BLaER1 treated with 17β-estradiol and CSF1 and Interleukin-3, amounts not matched to agents 10 nM and 100 nM (cell line): ENCODE measurements around the gene COX8A.
A peak's percentile ranks its signal among the peaks of the same experiment; 100 is the strongest.

Experiments used
- H3K27ac ChIP-seq, 11 experiments: shearing (Covaris generic); formaldehyde crosslinking; 2 replicates each; pipeline ENCODE4 v1.8.1; 2022
- H3K27me3 ChIP-seq, 11 experiments: shearing (Covaris generic); formaldehyde crosslinking; 2 replicates each; pipeline ENCODE4 v1.8.1; 2022
- H3K36me3 ChIP-seq, 11 experiments: shearing (Covaris generic); formaldehyde crosslinking; 2 replicates each; pipeline ENCODE4 v1.8.1; 2022
- H3K4me1 ChIP-seq, 10 experiments: shearing (Covaris generic); formaldehyde crosslinking; 2 replicates each; pipeline ENCODE4 v1.8.1; 2022
- H3K4me2 ChIP-seq, 11 experiments: shearing (Covaris generic); formaldehyde crosslinking; 2 replicates each; pipeline ENCODE4 v1.8.1; 2022
- H3K4me3 ChIP-seq, 10 experiments: shearing (Covaris generic); formaldehyde crosslinking; 2 replicates each; pipeline ENCODE4 v1.8.1; 2022
- H3K9ac ChIP-seq, 11 experiments: shearing (Covaris generic); formaldehyde crosslinking; 2 replicates each; pipeline ENCODE4 v1.8.1; 2022
- H3K9me3 ChIP-seq, 11 experiments: shearing (Covaris generic); formaldehyde crosslinking; replicated peaks in 1 of 11; 2 replicates each; pipeline ENCODE4 v1.8.1; 2022
- H4K20me1 ChIP-seq, 11 experiments: shearing (Covaris generic); formaldehyde crosslinking; 2 replicates each; pipeline ENCODE4 v1.8.1; 2022
- Cebpa-rat ChIP-seq, 11 experiments: shearing (Covaris generic); IDR thresholded peaks; 2 replicates each; pipeline ENCODE4 v1.8.1; 2022

COX8A gene, protein sequence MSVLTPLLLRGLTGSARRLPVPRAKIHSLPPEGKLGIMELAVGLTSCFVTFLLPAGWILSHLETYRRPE

DNA sequence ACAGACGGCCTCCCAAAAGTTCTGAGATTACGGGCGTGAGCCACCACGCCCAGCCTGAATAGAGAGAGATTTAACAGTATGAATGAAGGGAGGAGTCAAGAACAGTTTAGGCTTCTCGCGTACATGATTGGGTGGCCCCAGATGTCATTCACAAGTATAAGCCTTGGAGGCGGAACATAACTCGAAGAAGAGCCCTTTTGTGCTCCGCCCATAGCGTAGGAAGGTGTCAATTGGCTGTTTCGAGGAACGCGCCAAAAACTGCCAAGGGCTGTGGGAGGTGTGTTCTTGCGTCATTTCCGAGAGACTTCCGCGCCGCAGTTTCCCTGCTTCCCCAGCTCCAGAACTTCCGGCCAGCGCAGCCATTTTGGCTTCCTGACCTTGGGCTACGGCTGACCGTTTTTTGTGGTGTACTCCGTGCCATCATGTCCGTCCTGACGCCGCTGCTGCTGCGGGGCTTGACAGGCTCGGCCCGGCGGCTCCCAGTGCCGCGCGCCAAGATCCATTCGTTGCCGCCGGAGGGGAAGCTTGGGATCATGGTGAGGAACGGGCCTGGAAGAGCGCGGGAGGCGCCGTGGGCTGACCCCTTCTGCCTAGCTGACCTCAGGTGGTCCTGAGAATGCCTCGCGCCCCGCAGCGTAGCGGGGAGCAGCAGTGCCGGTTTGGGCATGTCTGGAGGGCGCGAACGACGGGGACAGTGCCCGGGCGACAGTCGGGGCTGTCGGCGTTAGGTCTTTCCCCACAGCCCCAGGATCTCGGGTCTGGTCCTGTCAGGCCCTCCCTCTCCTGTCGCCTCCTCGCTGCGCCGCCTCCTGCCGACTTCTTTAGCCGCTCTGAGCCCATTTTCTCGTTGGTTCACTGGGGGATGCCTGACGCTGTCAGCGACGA is at the start of gene COX8A:
Gene COX8A (plus strand): TSS at position 362 of the 885 bp plus-strand sequence. CDS start 61 bp downstream, at position 423.
- Histone ChIP-seq H3K27me3 (no peaks in the 10 kb centered on the region), H3K4me1 (peaks cover 21 to 58% (median 38%) of the 10 kb centered on the region in 10 experiments), H3K27ac (peak within 1 kb of the TSS; percentile 89 to 99 (median 96)), H3K9me3 (0 out of 22 replicates have a peak, but pooled peaks cover 0 to 8% (median 0%) of the 10 kb centered on the region in 11 experiments), H3K36me3 (peaks cover 13 to 40% (median 29%) of the 10 kb centered on the region in 11 experiments; a peak in 21 of 22 replicates), H4K20me1 (peaks cover 11 to 45% (median 38%) of the 10 kb centered on the region in 11 experiments; a peak in 21 of 22 replicates), H3K4me3 (peak within 1 kb of the TSS; percentile 82 to 97 (median 94)), H3K9ac (peak within 1 kb of the TSS; percentile 92 to 99 (median 97)), H3K4me2 (peak within 1 kb of the TSS; percentile 84 to 98 (median 93))
- TF ChIP-seq Cebpa-rat (IDR thresholded peaks at IDR 0.05) = peak in 6 of 11 experiments; percentile 47 to 88 (median 62); a peak in 12 of 22 replicates

DNA sequence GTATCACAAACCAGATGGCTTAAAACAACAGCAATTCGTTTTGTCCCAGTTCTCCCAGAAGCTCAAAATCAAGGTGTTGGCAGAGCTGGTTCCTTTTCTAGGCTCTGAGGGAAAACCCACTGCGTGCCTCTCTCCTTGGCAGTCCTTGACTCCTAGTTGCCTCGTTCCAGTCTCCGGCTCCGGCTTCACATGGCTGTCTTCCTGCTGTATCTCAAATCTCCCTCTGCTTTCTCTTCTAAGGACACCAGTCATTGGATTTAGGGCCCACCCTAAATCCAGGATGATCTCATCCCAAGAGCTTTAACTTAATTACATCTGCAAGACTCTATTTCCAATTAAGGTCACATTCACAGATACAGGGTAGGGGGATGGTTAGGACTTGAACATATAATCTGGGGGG is 44.8 kb upstream of the COX8A start:
- no peaks in the 10 kb centered on the region for H3K9me3 ChIP-seq
- H3K4me2 ChIP-seq = no peak overlapping the region
- H3K27ac ChIP-seq = no peak overlapping the region
- no peaks in the 10 kb centered on the region for H3K36me3 ChIP-seq
- H3K27me3 ChIP-seq = no peaks in the 10 kb centered on the region
- H4K20me1 ChIP-seq = no peaks in the 10 kb centered on the region
- no peak overlapping the region for H3K9ac ChIP-seq
- no peak for TF ChIP-seq Cebpa-rat (IDR thresholded peaks at IDR 0.05)
- H3K4me1 ChIP-seq = peaks cover 0 to 25% (median 18%) of the 10 kb centered on the region in 10 experiments; a peak in 16 of 20 replicates
- no peak overlapping the region for H3K4me3 ChIP-seq

DNA sequence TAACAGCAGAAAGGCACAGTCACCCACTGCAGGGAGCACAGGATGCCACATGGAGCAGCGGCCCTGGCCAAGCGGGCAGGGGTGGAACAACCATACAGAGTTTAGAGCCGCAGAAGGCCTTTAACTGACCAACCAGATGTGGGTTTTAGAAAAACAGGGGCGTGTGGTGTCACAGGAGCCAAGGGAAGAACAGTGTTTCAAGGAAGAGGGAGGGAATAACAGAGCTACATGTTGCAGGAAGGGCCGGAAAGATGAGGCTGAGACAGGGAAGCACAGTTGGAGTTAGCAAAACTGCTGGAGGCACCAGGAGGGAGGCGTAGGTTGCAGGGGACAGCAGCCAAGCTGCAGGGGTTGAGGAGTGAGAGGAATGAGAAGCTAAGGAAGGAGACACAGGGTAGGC is 43.4 kb upstream of the COX8A start:
- Histone ChIP-seq H3K4me2 (peak overlapping the region in 9 of 11 experiments; percentile 12 to 63 (median 50); a peak in 15 of 22 replicates), H3K9ac (peak overlapping the region in 5 of 11 experiments; percentile 4 to 54 (median 26); a peak in 6 of 22 replicates)

DNA sequence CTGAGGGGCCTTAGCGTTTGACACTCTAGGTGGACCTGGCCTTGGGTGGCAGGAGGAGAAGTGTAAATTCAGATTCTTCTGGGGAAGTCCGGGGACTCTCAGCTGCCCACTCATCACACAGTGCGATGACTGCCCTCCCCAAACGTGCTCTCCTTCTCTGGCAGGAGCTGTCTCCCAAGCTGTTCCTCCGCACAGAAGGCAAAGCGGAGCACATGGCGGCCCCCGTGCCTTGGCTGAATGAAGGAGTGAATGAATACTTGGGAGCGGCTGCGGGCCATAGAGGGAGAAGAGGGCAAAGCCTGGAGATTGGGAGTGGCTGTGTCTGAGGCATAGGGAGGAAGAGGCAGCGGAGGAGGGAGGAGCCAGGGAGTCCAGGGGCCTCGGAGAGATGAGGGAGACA is 42.5 kb upstream of the COX8A start:
- peak overlapping the region in 6 of 11 experiments; percentile 23 to 54 (median 44); a peak in 7 of 22 replicates for H3K27ac ChIP-seq
- H4K20me1 ChIP-seq = no peaks in the 10 kb centered on the region
- H3K27me3 ChIP-seq = no peaks in the 10 kb centered on the region
- no peaks in the 10 kb centered on the region for H3K36me3 ChIP-seq
- H3K4me3 ChIP-seq = no peak overlapping the region
- no peak for TF ChIP-seq Cebpa-rat (IDR thresholded peaks at IDR 0.05)
- H3K9ac ChIP-seq = 0 out of 22 replicates have a peak overlapping the region, but pooled peaks of 1 of the 11 experiments have one; percentile 16
- H3K4me2 ChIP-seq = peak overlapping the region in 8 of 11 experiments; percentile 18 to 63 (median 52); a peak in 10 of 22 replicates
- H3K9me3 ChIP-seq = no peaks in the 10 kb centered on the region
- H3K4me1 ChIP-seq = peaks cover 0 to 26% (median 18%) of the 10 kb centered on the region in 10 experiments; a peak in 16 of 20 replicates

More for the DNA sequence above, 43.4 kb upstream of the COX8A start:
- Histone ChIP-seq H3K4me1 (peaks cover 0 to 26% (median 18%) of the 10 kb centered on the region in 10 experiments; a peak in 16 of 20 replicates), H3K36me3 (no peaks in the 10 kb centered on the region), H3K27ac (peak overlapping the region in 7 of 11 experiments; percentile 20 to 54 (median 40); a peak in 11 of 22 replicates), H3K4me3 (no peak overlapping the region), H3K9me3 (no peaks in the 10 kb centered on the region), H4K20me1 (no peaks in the 10 kb centered on the region), H3K27me3 (no peaks in the 10 kb centered on the region)
- no peak for TF ChIP-seq Cebpa-rat (IDR thresholded peaks at IDR 0.05)

DNA sequence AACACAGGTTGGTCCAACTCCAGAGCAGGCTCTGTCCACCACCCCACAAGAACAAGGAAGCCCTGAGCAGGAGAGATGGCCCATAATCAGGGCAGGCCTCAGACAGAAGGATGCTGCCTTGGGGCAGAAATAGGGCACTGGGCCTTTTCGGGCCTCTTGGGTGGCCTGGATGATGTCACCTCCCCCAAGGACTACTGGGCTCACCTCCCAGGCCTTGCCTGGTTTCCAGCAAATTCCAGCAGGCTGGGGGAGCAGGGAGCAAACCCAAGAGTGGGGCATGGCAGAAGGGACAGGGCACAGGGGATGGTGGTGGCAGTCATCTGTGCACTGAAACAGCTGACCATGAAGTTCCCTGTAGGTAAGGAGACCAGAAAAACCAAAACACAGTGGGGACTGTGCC is 41.0 kb upstream of the COX8A start:
- H3K27me3 ChIP-seq = no peaks in the 10 kb centered on the region
- TF ChIP-seq Cebpa-rat (IDR thresholded peaks at IDR 0.05) = no peak
- no peaks in the 10 kb centered on the region for H3K36me3 ChIP-seq
- no peak overlapping the region for H3K4me3 ChIP-seq
- H3K9me3 ChIP-seq = no peaks in the 10 kb centered on the region
- H3K4me1 ChIP-seq = peaks cover 0 to 35% (median 28%) of the 10 kb centered on the region in 10 experiments; a peak in 18 of 20 replicates
- H4K20me1 ChIP-seq = no peaks in the 10 kb centered on the region
- no peak overlapping the region for H3K9ac ChIP-seq
- no peak overlapping the region for H3K4me2 ChIP-seq
- H3K27ac ChIP-seq = no peak overlapping the region

DNA sequence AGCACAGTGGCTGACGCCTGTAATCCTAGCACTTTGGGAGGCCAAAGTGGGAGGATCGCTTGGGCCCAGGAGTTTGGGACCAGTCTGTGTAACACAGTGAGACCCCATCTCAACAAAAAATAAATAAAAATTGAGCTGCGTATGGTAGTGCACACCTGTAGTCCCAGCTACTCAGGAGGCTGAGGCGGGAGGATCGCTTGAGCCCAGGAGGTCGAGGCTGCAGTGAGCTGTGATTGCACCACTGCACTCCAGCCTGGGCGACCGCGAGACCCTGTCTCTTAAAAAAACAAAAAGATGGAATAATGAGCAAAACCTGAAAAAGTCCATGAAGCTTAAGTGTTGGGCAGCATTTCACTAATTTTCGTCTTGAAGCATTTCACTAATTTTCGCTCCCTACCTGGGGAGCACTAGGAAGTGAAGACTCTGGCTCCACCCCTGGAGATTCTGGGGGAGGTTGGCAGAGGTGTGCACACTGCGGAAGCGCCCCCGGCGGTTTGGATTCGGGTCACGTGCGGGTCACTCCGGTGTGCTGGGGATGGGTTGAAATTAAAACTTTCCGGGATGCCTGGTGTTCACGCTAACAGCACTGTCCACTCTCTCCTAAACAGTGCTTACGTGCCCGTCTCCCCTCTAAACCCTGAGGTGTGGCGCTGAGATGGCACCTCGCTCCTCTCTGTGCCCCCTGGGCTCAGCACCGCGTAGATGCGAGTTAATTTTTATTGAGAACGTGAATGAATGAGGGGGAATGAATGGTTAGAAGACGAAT is 36.5 kb upstream of the COX8A start:
- H3K4me2 ChIP-seq = peak overlapping the region; percentile 75 to 99 (median 97)
- H3K4me1 ChIP-seq = peaks cover 33 to 54% (median 44%) of the 10 kb centered on the region in 10 experiments
- peak overlapping the region; percentile 78 to 89 (median 83) for H3K9ac ChIP-seq

DNA sequence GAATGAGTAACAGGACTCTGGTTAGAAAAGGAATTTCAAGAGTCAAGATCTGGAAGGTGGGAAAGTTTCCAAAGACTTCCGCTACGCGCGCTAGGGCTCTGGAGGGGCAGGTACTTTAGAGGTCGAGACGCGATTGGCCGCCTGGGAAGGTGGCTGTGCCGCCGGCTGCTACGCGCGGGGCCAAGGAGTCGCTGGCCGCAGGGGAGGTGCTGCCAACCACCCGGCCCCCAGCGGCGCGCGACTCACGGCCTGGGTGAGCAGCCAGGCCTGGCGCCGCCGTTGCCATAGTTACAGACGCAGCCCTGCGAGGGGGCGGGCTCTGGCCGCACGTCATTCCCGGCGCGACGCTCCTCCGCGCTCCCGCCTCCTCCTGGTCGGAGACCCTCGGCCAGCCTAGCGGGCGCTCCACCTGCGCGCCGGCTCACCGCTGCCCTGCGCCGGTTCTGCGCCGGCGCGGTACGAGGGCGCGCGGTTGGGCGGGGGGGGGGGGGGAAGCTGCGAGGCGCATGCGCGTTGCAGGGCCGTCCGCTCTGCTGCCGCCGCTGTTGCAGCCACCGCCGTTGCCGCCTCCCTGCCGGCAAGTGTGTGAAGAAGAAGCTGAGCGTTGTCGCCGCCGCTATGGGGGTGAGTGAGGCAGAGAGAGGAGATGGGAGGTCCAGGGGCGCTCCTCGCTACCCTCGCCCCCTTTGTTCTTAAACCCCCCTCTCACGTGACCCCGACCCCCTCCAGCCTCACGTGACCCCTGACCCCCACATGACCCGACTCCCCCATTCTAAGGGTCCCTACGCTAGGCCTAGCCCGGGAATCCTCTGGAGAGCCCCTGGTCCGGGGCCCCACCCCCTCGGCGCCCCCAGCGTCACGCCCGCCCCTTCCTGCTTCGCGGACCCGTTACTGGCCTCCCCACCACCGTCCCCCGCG is 35.7 kb upstream of the COX8A start, which contains the start of gene NAA40:
Gene NAA40 (plus strand): TSS at position 524 of the 918 bp plus-strand sequence. CDS start 95 bp downstream, at position 619.
- H4K20me1 ChIP-seq = peaks cover 7 to 31% (median 15%) of the 10 kb centered on the region in 11 experiments; a peak in 18 of 22 replicates
- H3K9me3 ChIP-seq = no peaks in the 10 kb centered on the region
- H3K9ac ChIP-seq = peak within 1 kb of the TSS; percentile 78 to 89 (median 83)
- H3K4me1 ChIP-seq = peaks cover 42 to 62% (median 52%) of the 10 kb centered on the region in 10 experiments
- peak within 1 kb of the TSS; percentile 60 to 86 (median 79); a peak in 21 of 22 replicates for H3K27ac ChIP-seq
- H3K27me3 ChIP-seq = no peaks in the 10 kb centered on the region
- H3K4me2 ChIP-seq = peak within 1 kb of the TSS; percentile 95 to 99 (median 97)
- peak within 1 kb of the TSS; percentile 72 to 87 (median 78) for H3K4me3 ChIP-seq
- TF ChIP-seq Cebpa-rat (IDR thresholded peaks at IDR 0.05) = no peak
- peaks cover 0 to 20% (median 13%) of the 10 kb centered on the region in 11 experiments; a peak in 10 of 22 replicates for H3K36me3 ChIP-seq

More for the DNA sequence above, 36.5 kb upstream of the COX8A start:
- peaks cover 0 to 16% (median 9%) of the 10 kb centered on the region in 11 experiments; a peak in 10 of 22 replicates for H3K36me3 ChIP-seq
- H4K20me1 ChIP-seq = peaks cover 0 to 23% (median 7%) of the 10 kb centered on the region in 11 experiments; a peak in 17 of 22 replicates
- no peaks in the 10 kb centered on the region for H3K27me3 ChIP-seq
- H3K9me3 ChIP-seq = no peaks in the 10 kb centered on the region
- peak overlapping the region; percentile 72 to 87 (median 78) for H3K4me3 ChIP-seq
- peak overlapping the region in 8 of 11 experiments; percentile 8 to 83 (median 46); a peak in 14 of 22 replicates for H3K27ac ChIP-seq
- no peak for TF ChIP-seq Cebpa-rat (IDR thresholded peaks at IDR 0.05)
